GM19099 (cell line): ENCODE measurements around the gene ZDHHC14.

Source experiments
- POLR2A ChIP-seq: IDR thresholded peaks from 3 replicates; pipeline ENCODE4 v1.6.1; 2011; ENCODE audit warnings: low read depth; ENCODE audit not compliant: insufficient read length; ENCODE audit errors: extremely low read depth

ZDHHC14 gene

DNA sequence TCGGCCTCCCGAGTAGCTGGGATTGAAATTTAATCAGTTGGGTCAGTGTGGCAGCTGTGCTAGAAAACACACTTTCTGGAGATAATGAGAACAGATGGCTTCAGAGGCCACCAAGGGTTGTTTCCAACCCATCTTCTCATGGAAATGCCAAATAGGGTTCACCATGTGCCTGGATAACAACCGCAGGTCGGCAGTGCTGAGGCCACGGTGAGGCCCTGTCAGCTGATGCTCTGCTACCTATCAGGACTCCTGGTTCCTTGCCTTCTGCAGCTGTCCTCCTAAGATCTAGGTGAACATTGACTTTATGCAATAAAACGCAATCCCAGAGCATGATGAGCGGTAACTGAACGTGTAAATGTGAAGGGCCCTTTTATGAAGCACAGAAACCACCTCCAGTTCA, 302.7 kb downstream of the ZDHHC14 start:
- TF ChIP-seq POLR2A: no peak

- TF ChIP-seq POLR2A: no peak
These were observed 303.8 kb downstream of the ZDHHC14 start for GRCh38 chr6:157684620-157685299.

DNA sequence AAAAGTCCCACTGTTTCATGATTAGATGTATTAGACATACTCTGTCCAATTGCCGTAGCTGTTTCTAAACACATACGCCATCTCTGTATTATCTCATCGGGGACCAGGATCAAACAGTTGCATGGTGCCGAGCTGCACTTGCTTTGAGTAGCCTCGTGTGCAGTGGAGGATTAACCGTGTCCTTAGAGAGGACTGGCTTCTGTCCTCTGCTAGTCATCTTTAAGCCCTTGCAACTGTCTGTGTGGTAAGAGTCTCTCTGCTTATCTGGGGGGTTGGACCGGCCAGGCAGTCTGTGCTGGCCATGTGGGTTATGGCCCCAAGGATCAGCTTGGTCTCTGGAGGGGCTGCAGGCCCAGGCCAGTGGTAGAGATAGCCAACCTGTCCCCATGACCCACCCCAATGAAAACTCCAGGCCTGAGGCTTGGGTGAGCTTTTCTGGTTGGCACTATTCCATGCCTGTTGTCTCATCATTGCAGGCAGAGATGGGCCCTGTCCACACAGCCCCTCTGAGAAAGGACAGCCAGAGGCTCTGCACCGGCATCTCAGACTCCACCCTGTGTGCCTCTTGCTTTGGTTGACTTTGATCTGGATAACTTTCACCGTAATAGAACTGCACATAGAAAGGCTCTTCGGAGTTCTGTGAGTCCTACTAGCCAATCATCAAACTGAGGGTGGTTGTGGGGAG, 304.7 kb downstream of the ZDHHC14 start:
- no peak for TF ChIP-seq POLR2A

DNA sequence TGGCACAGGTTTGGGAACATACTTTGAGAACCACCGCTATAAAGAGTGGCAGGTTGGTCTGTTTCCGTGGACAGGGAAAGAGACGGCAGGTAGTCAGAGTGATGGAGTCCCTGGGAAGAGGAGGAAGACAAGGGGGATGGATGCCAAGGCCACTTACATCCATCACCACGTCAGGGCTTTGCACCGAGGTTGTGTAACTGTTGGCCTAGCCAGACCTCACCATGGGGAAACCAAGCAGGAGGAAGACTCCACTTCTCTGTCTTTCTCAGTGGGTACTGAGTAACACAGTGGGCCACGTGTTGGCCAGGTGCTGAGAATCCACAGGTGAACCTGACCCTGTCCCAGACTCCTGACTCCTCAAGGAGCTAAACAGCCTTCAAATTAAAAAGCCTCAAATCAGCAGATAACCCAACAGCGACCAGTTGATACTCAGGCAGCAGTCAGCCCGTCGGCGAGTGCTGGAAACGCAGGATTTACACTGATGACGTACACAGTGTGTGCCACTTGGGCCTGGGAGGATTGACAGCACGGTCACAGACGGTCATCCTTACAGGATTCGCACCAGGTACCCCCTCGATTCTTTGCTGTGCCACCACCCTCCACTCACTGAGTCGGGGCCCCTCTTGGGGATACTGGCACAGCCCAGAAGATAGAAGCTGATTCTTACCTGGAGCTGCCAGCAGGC, 307.4 kb downstream of the ZDHHC14 start:
- no peak for TF ChIP-seq POLR2A

GRCh38 chr6:157688960-157689599, 308.1 kb downstream of the ZDHHC14 start:
- TF ChIP-seq POLR2A: no peak

GRCh38 chr6:157689875-157690274, 308.9 kb downstream of the ZDHHC14 start:
- no peak for TF ChIP-seq POLR2A

GRCh38 chr6:157690441-157691210, 309.6 kb downstream of the ZDHHC14 start:
- no peak for TF ChIP-seq POLR2A

DNA sequence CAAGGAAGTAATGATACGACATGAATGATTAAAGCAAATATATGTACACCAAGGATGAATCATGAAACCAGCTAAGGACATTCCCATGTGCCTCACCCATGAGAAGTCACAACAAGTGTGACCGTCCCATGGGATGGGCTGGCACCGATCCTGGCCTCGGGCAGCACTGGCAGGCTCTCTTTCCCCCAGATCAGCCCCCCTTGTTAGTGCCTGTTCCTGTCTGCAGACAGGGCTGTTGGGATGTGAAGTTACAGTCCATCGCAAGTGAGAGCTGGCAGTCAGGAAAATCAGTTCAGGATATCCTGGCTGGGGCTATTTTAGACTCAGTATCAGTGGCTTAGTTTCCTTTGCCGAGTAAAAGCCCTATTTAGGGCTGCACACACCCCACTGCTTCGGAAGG, 312.9 kb downstream of the ZDHHC14 start:
- no peak for TF ChIP-seq POLR2A

- no peak for TF ChIP-seq POLR2A
These were observed 314.5 kb downstream of the ZDHHC14 start for GRCh38 chr6:157695301-157696040.

DNA sequence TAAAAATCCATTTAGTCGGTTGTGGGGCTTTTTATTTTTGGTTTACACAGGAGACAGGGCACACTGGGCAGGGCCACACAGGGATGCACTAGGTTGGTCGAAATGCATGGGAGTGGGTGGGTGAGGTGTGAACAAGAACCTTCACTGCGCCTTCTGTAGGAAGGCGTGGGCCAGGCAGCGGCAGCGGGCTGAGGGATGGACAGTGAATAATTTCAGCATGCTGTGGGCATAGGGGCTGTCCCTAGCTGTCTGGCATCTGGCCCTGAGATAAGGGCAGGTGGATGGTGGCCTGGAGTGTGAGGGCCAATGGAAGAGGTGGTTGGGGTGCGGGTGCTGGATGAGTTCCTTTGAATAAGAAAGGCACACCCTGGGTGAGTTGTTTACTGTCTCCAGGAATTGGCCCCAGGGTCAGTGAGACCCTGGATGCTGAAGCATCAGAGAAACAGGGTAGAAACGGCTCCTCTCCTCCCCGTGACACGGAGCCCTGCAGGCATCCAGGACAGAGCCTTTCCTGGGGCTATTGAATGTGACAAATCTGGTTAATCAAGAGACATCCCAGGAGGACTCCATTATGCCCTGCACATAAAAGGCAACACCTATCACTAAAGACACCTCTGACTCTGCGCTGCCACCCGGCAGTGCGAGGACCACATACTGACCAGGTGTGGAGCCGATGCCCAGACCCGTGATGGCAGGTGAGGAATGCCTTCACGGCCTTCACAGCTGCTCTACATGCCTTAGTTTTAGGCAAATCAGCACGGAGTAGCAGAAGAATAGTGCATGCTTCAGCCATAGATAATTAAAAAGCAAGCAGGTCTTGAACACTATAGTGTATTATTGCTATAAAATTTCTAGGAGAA, 319.0 kb downstream of the ZDHHC14 start:
- TF ChIP-seq POLR2A: no peak

- no peak for TF ChIP-seq POLR2A
These were observed 325.9 kb downstream of the ZDHHC14 start for GRCh38 chr6:157706883-157707282.

DNA sequence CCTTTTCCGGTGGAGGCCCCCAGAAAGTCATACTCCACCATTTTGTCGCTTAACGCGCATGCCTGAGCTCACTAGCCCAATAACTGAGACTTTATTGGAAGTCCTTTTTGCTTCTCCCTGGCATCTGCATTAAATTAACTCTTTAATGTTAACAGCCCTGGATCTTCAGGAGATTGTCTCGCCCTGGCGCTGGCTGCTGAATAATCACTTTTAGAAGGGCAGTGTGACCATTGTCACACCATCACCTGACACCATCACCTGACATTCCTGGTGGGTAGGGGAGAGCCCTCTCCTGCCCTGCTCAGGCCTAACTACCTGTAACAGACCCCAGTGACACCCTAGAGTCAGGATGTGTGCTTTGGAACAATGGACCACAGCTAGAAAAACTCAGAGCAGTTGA, 326.6 kb downstream of the ZDHHC14 start:
- no peak for TF ChIP-seq POLR2A

GRCh38 chr6:157708239-157708638, 327.2 kb downstream of the ZDHHC14 start:
- TF ChIP-seq POLR2A: no peak
